GM23338 (cell line): ENCODE data around the gene GAPT.

Experiments
- CREB1 ChIP-seq: fragments of 250-450 bp; sonication (Bioruptor Pico); IDR thresholded peaks from 2 replicates; pipeline ENCODE4 v1.5.0; 2020; ENCODE audit warnings: low read depth, mild to moderate bottlenecking, moderate library complexity
- CTCF ChIP-seq, 2 experiments: fragments of 200-600 bp in 1 of 2; sonication (generic) in 1 of 2; conservative IDR thresholded peaks; 2 replicates each; pipeline versions ENCODE4 v1.5.1 to v1.6.1; 2016 to 2017; ENCODE audit warnings: antibody characterized with exemption in 2 of 2, low read depth in 2 of 2, mild to moderate bottlenecking in 2 of 2, moderate library complexity in 1 of 2
- EZH2 ChIP-seq: fragments of 200-600 bp; sonication (generic); IDR thresholded peaks from one replicate; pipeline ENCODE4 v1.8.0; 2017; ENCODE audit warnings: antibody characterized with exemption, mild to moderate bottlenecking, low read depth; ENCODE audit not compliant: unreplicated experiment
- EZH2phosphoT487 ChIP-seq: fragments of 200-600 bp; sonication (generic); IDR thresholded peaks from one replicate; pipeline ENCODE4 v1.8.1; 2018; ENCODE audit warnings: antibody characterized with exemption; ENCODE audit not compliant: unreplicated experiment
- JUNB ChIP-seq: IDR thresholded peaks from one replicate; pipeline ENCODE4 v1.6.1; 2016; ENCODE audit warnings: antibody characterized with exemption; ENCODE audit not compliant: unreplicated experiment
- NANOG ChIP-seq: IDR thresholded peaks from 2 replicates; pipeline ENCODE4 v1.6.1; 2016; ENCODE audit warnings: antibody characterized with exemption, borderline replicate concordance
- POLR2AphosphoS5 ChIP-seq: IDR thresholded peaks from 2 replicates; pipeline ENCODE4 v1.6.1; 2016; ENCODE audit warnings: antibody characterized with exemption, low read depth
- REST ChIP-seq: IDR thresholded peaks from one replicate; pipeline ENCODE4 v1.6.1; 2018; ENCODE audit warnings: antibody characterized with exemption; ENCODE audit not compliant: unreplicated experiment

- TF ChIP-seq CTCF (conservative IDR thresholded peaks at IDR 0.05; ENCODE audit: low read depth in 2 of 2) (peak; percentile 51 to 61), EZH2 (no peak), REST (no peak), CREB1 (no peak), EZH2phosphoT487 (no peak), POLR2AphosphoS5 (no peak), NANOG (no peak), JUNB (no peak)
These were observed 13.4 kb upstream of the GAPT start for GRCh38 chr5:58477760-58478376.
